PC-3 (cell line): ENCODE data around the gene XKR8. TPM values are rescaled to one million over a fixed set of nuclear protein-coding genes. Genes with fewer than 3 reads are reported as not detected.

Experiments
- ATAC-seq: fragments of 200-7000 bp; cut with Tn5 transposase; 2 replicates; pipeline ENCODE4 v1.9.1; 2020; ENCODE audit warnings: mild to moderate bottlenecking, moderate library complexity
- BruUV-seq: library from RNA; stranded (reverse); fragments of 400-500 nt; replicated peaks from 2 replicates; lab custom pipeline; 2021; lab: Mats Ljungman, UMichigan
- CTCF ChIA-PET: fragments of 300-600 bp; sonication (Branson Sonifier 250); formaldehyde crosslinking; loops from one replicate; lab custom pipeline; 2022; ENCODE audit warnings: antibody characterized with exemption; lab: Charles Lee
- POLR2A ChIA-PET: fragments of 300-600 bp; sonication (Branson Sonifier 250); formaldehyde crosslinking; loops from one replicate; lab custom pipeline; 2022; ENCODE audit warnings: antibody characterized with exemption; ENCODE audit not compliant: unreplicated experiment; lab: Charles Lee
- DNase-seq: peaks from one replicate; pipeline ENCODE4 v3.0.0-alpha.2; 2015
- H2AFZ ChIP-seq: fragments of 300-600 bp; sonication (generic); 2 replicates; pipeline ENCODE4 v1.6.0; 2016; ENCODE audit warnings: antibody characterized with exemption, low read length
- H3F3A ChIP-seq: fragments of 300-600 bp; sonication (generic); one replicate; pipeline ENCODE4 v1.6.0; 2017; ENCODE audit warnings: antibody characterized with exemption, low read length, control low read depth, mild to moderate bottlenecking; ENCODE audit not compliant: unreplicated experiment
- H3K27ac ChIP-seq: fragments of 300-600 bp; sonication (generic); 2 replicates; pipeline ENCODE4 v1.5.1; 2016; ENCODE audit warnings: mild to moderate bottlenecking, low read length
- H3K27me3 ChIP-seq: fragments of 300-600 bp; sonication (generic); 2 replicates; pipeline ENCODE4 v1.6.1; 2016; ENCODE audit warnings: low read length, mixed read lengths
- H3K36me3 ChIP-seq: fragments of 300-600 bp; sonication (generic); 2 replicates; pipeline ENCODE4 v1.6.1; 2016; ENCODE audit warnings: low read depth, mixed run types, low read length, mixed read lengths
- H3K4me1 ChIP-seq: fragments of 300-600 bp; sonication (generic); 2 replicates; pipeline ENCODE4 v1.5.1; 2016; ENCODE audit warnings: low read length; ENCODE audit not compliant: insufficient read depth
- H3K4me2 ChIP-seq: fragments of 300-600 bp; sonication (generic); 2 replicates; pipeline ENCODE4 v1.6.0; 2016; ENCODE audit warnings: low read length
- H3K4me3 ChIP-seq: fragments of 300-600 bp; sonication (generic); 2 replicates; pipeline ENCODE4 v1.5.1; 2016; ENCODE audit warnings: mild to moderate bottlenecking, low read length, mixed read lengths
- H3K79me2 ChIP-seq: fragments of 300-600 bp; sonication (generic); 2 replicates; pipeline ENCODE4 v1.6.1; 2017; ENCODE audit warnings: low read length, mixed read lengths
- H3K9ac ChIP-seq: fragments of 300-600 bp; sonication (generic); 2 replicates; pipeline ENCODE4 v1.6.0; 2016; ENCODE audit warnings: mild to moderate bottlenecking, low read length
- H3K9me2 ChIP-seq: fragments of 300-600 bp; sonication (generic); replicated peaks from 2 replicates; pipeline ENCODE4 v1.6.1; 2016; ENCODE audit warnings: mixed run types, low read length, mixed read lengths
- H3K9me3 ChIP-seq: fragments of 300-600 bp; sonication (generic); 2 replicates; pipeline ENCODE4 v1.6.1; 2016; ENCODE audit warnings: low read length, mixed read lengths
- H4K20me1 ChIP-seq: fragments of 300-600 bp; sonication (generic); 2 replicates; pipeline ENCODE4 v1.6.1; 2016; ENCODE audit warnings: low read length, mixed read lengths
- EZH2 ChIP-seq: fragments of 300-600 bp; sonication (generic); IDR thresholded peaks from one replicate; pipeline ENCODE4 v1.6.1; 2017; ENCODE audit warnings: antibody characterized with exemption, mild to moderate bottlenecking, low read length; ENCODE audit not compliant: unreplicated experiment
- EZH2phosphoT487 ChIP-seq: fragments of 300-600 bp; sonication (generic); IDR thresholded peaks from 2 replicates; pipeline ENCODE4 v1.6.1; 2018; ENCODE audit warnings: mild to moderate bottlenecking, antibody characterized with exemption, low read length, borderline replicate concordance
- intact Hi-C: fragments of 100-400 bp; cut with micrococcal nuclease; formaldehyde crosslinking; loops from 2 replicates; pipeline ENCODE4 v1.9.0; 2023
- total RNA-seq: library from RNA; depleted of rRNA; stranded (reverse); fragments of >200 nt; gene quantifications from 2 replicates; pipeline ENCODE4 v1.2.3, GENCODE V29; 2014
- TF ChIP-seq, protein P1 (sequence below): fragments of 300-600 bp; sonication (generic); conservative IDR thresholded peaks from 2 replicates; pipeline ENCODE4 v1.5.1; 2017; ENCODE audit warnings: antibody characterized with exemption, low read depth, mild to moderate bottlenecking, low read length

XKR8 gene
- total RNA-seq, 1 experiment from 2014 or later, result 6.9 TPM

DNA sequence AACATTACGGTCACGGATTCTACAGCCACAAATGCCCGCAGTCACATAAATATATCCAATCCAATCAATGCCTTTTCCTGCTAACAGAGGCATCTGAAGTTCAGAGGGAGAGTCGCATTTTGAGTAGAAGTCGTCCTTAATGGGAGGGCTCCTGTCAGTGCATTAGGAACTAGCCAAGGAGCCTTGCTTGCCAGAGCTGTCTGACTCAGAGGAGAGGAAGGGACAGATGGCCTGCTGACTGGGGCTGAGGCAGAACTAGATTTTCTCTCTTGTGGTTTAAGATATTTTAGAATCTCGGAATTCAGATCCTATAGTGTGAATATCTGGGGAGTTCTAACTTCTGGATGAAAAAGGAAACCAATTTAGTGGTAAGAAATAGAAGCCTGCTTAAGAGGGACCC, 10.6 kb downstream of the XKR8 start:
- Histone ChIP-seq H3K4me2 (no peak overlapping the region), H2AFZ (no peak overlapping the region), H3K9me2 (no peaks in the 10 kb centered on the region), H3K4me3 (no peak overlapping the region), H3K9me3 (no peaks in the 10 kb centered on the region), H4K20me1 (no peaks in the 10 kb centered on the region), H3K9ac (no peak overlapping the region), H3K27me3 (no peaks in the 10 kb centered on the region), H3K36me3 (no peaks in the 10 kb centered on the region; the same call in 1 of the 2 replicates), H3K79me2 (no peaks in the 10 kb centered on the region), H3K27ac (peak overlapping the region; percentile 23), H3K4me1 (peaks cover 46% of the 10 kb centered on the region), H3F3A (peaks cover 10% of the 10 kb centered on the region)
- DNase-seq, result peak; percentile 41
- CTCF ChIA-PET, result no interaction called here
- ATAC-seq, result no peak
- intact Hi-C loops, result no loop called here
- BruUV-seq, result no TSS peak
- TF ChIP-seq, protein P1, sequence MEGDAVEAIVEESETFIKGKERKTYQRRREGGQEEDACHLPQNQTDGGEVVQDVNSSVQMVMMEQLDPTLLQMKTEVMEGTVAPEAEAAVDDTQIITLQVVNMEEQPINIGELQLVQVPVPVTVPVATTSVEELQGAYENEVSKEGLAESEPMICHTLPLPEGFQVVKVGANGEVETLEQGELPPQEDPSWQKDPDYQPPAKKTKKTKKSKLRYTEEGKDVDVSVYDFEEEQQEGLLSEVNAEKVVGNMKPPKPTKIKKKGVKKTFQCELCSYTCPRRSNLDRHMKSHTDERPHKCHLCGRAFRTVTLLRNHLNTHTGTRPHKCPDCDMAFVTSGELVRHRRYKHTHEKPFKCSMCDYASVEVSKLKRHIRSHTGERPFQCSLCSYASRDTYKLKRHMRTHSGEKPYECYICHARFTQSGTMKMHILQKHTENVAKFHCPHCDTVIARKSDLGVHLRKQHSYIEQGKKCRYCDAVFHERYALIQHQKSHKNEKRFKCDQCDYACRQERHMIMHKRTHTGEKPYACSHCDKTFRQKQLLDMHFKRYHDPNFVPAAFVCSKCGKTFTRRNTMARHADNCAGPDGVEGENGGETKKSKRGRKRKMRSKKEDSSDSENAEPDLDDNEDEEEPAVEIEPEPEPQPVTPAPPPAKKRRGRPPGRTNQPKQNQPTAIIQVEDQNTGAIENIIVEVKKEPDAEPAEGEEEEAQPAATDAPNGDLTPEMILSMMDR, result no peak
- POLR2A ChIA-PET, result interaction anchor here (0.6 kb wide), 1 partner anchor 10 kb away, joined by 3 read pairs; no protein-coding TSS in a partner anchor

DNA sequence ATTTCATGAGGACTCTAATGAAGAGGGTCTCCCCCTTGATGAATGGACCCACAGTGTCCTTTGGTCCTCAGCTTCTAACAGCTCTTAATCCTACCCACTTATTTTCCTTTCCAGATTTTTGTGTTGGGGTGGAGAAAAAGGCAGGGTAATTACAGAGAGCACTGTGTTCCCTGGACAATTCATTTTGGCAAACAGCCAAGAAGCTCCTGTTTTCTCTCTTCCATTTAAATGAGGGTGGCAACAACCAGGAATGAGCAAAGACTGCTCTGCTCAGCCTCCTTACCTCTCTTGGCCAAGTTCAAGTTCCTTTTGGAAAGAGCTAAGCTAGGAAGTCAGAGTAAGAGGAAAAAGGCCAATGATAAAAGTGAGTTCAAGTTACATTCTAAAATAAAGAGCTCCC, 11.9 kb downstream of the XKR8 start:
- H3K4me2 ChIP-seq, result no peak overlapping the region
- intact Hi-C loops, result no loop called here

DNA sequence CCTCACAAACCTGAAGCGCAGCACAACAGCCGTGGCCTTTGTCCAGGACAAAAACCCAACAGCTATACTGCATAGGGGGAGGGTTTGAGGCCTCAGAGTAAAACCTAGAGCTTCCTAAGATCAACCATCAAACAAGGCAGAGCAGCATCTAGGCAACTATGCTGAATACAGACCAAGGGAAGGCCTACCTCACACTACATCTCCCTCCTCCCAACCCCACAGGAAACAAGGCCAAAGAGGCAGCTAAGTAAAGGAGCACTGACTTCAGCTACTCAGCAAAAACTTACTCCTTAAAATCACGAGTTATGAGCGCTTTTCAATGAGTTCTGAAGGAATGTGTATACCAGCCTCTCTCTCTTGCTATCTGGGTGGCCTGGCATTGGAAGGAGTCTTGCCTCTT, 12.4 kb downstream of the XKR8 start:
- Histone ChIP-seq H3K4me2 (no peak overlapping the region), H3K4me3 (no peak overlapping the region), H3K36me3 (no peaks in the 10 kb centered on the region; the same call in 1 of the 2 replicates), H4K20me1 (no peaks in the 10 kb centered on the region), H3K4me1 (peaks cover 37% of the 10 kb centered on the region), H3K9me2 (no peaks in the 10 kb centered on the region), H2AFZ (no peak overlapping the region), H3K9ac (no peak overlapping the region), H3F3A (peaks cover 10% of the 10 kb centered on the region), H3K79me2 (no peaks in the 10 kb centered on the region), H3K9me3 (no peaks in the 10 kb centered on the region), H3K27ac (no peak overlapping the region), H3K27me3 (no peaks in the 10 kb centered on the region)
- BruUV-seq, result no TSS peak
- ChIA-PET CTCF (no interaction called here), POLR2A (interaction anchor here (0.6 kb wide), 2 partner anchors 13 to 37 kb away, joined by 3 read pairs; partner anchors contain the start of gene XKR8)
- TF ChIP-seq EZH2, result no peak
- no peak for TF ChIP-seq EZH2phosphoT487
- TF ChIP-seq, protein P1, result no peak
- DNase-seq (no peak), ATAC-seq (no peak)
- intact Hi-C loops, result no loop called here

More for the DNA sequence above, 11.9 kb downstream of the XKR8 start:
- Histone ChIP-seq H3F3A (peaks cover 10% of the 10 kb centered on the region), H3K27me3 (no peaks in the 10 kb centered on the region), H3K9me2 (no peaks in the 10 kb centered on the region), H2AFZ (no peak overlapping the region), H3K4me3 (no peak overlapping the region), H3K79me2 (no peaks in the 10 kb centered on the region), H3K27ac (no peak overlapping the region), H3K9me3 (no peaks in the 10 kb centered on the region), H4K20me1 (no peaks in the 10 kb centered on the region), H3K36me3 (no peaks in the 10 kb centered on the region; the same call in 1 of the 2 replicates), H3K9ac (no peak overlapping the region), H3K4me1 (peaks cover 42% of the 10 kb centered on the region)
- ChIA-PET CTCF (interaction anchor here (0.7 kb wide), 1 partner anchor 108 kb away, joined by 4 read pairs; no protein-coding TSS in a partner anchor), POLR2A (no interaction called here)
- no peak for ATAC-seq
- TF ChIP-seq, protein P1, result no peak
- TF ChIP-seq EZH2 (no peak), EZH2phosphoT487 (no peak)
- no peak for DNase-seq
- no TSS peak for BruUV-seq
